ENCODE data around the gene KDR. TPM values are rescaled to one million over a fixed set of nuclear protein-coding genes. Genes with fewer than 3 reads are reported as not detected.

KDR gene
- total RNA-seq, 6 donors from 2014 or later, result 22.0 to 53.1 (median 35.7) TPM

- H3K4me1 ChIP-seq, result peaks cover 0 to 10% (median 2%) of the 10 kb centered on the region in 4 donors
- no peaks in the 10 kb centered on the region for H3K27me3 ChIP-seq
- ATAC-seq (ENCODE audit: low FRiP score in 2 of 2), result no peak
- H3K36me3 ChIP-seq, result peaks cover 0 to 2% (median 0%) of the 10 kb centered on the region in 4 donors
- WGBS, 2 donors, result 71 to 81% methylated on average over 5 of the region's 5 CpGs
- H3K27ac ChIP-seq, result no peak overlapping the region
- DNase-seq, result no peak
- no peaks in the 10 kb centered on the region for H3K9me3 ChIP-seq
- TF ChIP-seq POLR2AphosphoS5 (IDR thresholded peaks at IDR 0.05) (no peak), CTCF (IDR thresholded peaks at IDR 0.05) (no peak), POLR2A (IDR thresholded peaks at IDR 0.05) (no peak), EP300 (IDR thresholded peaks at IDR 0.05) (no peak)
- no peak overlapping the region for H3K4me3 ChIP-seq
These were observed 51.0 kb downstream of the KDR start for GRCh38 chr4:55074386-55074785.

- DNase-seq, result no peak
- H3K36me3 ChIP-seq, result no peaks in the 10 kb centered on the region
- ATAC-seq (ENCODE audit: low FRiP score in 2 of 2), result no peak
These were observed 53.4 kb downstream of the KDR start for GRCh38 chr4:55071951-55072350.

GRCh38 chr4:55069248-55069647, 56.1 kb downstream of the KDR start:
- Histone ChIP-seq H3K4me1 (peaks cover 0 to 3% (median 1%) of the 10 kb centered on the region in 4 donors), H3K9me3 (no peaks in the 10 kb centered on the region), H3K27me3 (no peaks in the 10 kb centered on the region), H3K4me3 (no peak overlapping the region), H3K27ac (peak overlapping the region; percentile 30 to 78 (median 57)), H3K36me3 (no peaks in the 10 kb centered on the region)
- 54 to 56% methylated on average over 5 of the region's 5 CpGs for WGBS, 2 donors
- DNase-seq (peak in 1 of 2 donors; percentile 24), ATAC-seq (ENCODE audit: low FRiP score in 2 of 2) (peak in 1 of 2 donors; percentile 73)
- TF ChIP-seq POLR2AphosphoS5 (IDR thresholded peaks at IDR 0.05), result peak; percentile 48 to 64
- no peak for TF ChIP-seq CTCF (IDR thresholded peaks at IDR 0.05)

More at GRCh38 chr4:55071951-55072350, 53.4 kb downstream of the KDR start:
- no peaks in the 10 kb centered on the region for H3K9me3 ChIP-seq
- TF ChIP-seq EP300 (IDR thresholded peaks at IDR 0.05) (no peak), POLR2A (IDR thresholded peaks at IDR 0.05) (no peak)
- no peak overlapping the region for H3K27ac ChIP-seq
- no peaks in the 10 kb centered on the region for H3K27me3 ChIP-seq
- H3K4me3 ChIP-seq, result no peak overlapping the region
- H3K4me1 ChIP-seq, result peaks cover 0 to 3% (median 1%) of the 10 kb centered on the region in 4 donors
- 81 to 86% methylated on average over 1 of the region's 1 CpG for WGBS, 2 donors

- peak overlapping the region in 3 of 4 donors; percentile 50 to 78 (median 63) for H3K27ac ChIP-seq
- 42 to 54% methylated on average over 7 of the region's 7 CpGs for WGBS, 2 donors
- peaks cover 0 to 3% (median 1%) of the 10 kb centered on the region in 4 donors for H3K4me1 ChIP-seq
- H3K27me3 ChIP-seq, result no peaks in the 10 kb centered on the region
- no peak for TF ChIP-seq CTCF (IDR thresholded peaks at IDR 0.05)
- TF ChIP-seq POLR2AphosphoS5 (IDR thresholded peaks at IDR 0.05), result no peak
- TF ChIP-seq POLR2A (IDR thresholded peaks at IDR 0.05), result no peak
- no peak for TF ChIP-seq EP300 (IDR thresholded peaks at IDR 0.05)
- no peaks in the 10 kb centered on the region for H3K9me3 ChIP-seq
- DNase-seq (no peak), ATAC-seq (ENCODE audit: low FRiP score in 2 of 2) (no peak)
- no peaks in the 10 kb centered on the region for H3K36me3 ChIP-seq
- H3K4me3 ChIP-seq, result no peak overlapping the region
These were observed 56.9 kb downstream of the KDR start for GRCh38 chr4:55068522-55068921.

- DNase-seq (no peak), ATAC-seq (ENCODE audit: low FRiP score in 2 of 2) (no peak)
- TF ChIP-seq CTCF (IDR thresholded peaks at IDR 0.05) (no peak), POLR2AphosphoS5 (IDR thresholded peaks at IDR 0.05) (no peak)
- H3K27ac ChIP-seq, result no peak overlapping the region
- no peaks in the 10 kb centered on the region for H3K9me3 ChIP-seq
- 81 to 90% methylated on average over 6 of the region's 6 CpGs for WGBS, 2 donors
- no peaks in the 10 kb centered on the region for H3K36me3 ChIP-seq
- H3K4me1 ChIP-seq, result peaks cover 0 to 3% (median 1%) of the 10 kb centered on the region in 4 donors
- no peak overlapping the region for H3K4me3 ChIP-seq
- no peaks in the 10 kb centered on the region for H3K27me3 ChIP-seq
These were observed 59.4 kb downstream of the KDR start for GRCh38 chr4:55066018-55066417.
